Cerebellar cortex (tissue), 1 donor: ENCODE data around the gene NHEJ1.

Experiments used
- DNase-seq: peaks from one replicate; pipeline ENCODE4 v3.0.0-alpha.2; 2015; ENCODE audit warnings: low spot score

The NHEJ1 gene

GRCh38 chr2:219182331-219183150 lies 21.9 kb upstream of the NHEJ1 start:
- no peak for DNase-seq

- no peak for DNase-seq
These were observed 20.9 kb upstream of the NHEJ1 start for GRCh38 chr2:219181531-219181930.

DNA sequence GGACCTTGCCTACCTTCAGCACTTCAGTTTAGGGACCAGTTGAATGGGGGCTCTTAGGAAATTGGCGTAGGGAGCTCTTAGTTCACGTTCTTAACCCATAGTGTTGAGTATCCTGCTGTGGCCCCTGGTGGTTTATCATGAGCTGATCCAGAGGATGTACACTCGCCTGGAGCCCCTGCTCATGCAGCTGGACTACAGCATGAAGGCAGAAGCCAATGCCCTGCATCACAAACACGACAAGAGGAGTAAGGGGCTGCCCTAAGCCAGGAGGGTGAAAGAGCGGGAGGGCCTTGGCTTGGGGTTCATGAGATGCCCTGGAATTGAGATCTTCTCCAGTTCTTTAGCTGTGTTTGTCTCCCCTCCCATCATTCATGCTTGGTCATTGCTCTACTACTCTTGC lies 20.3 kb upstream of the NHEJ1 start:
- no peak for DNase-seq

- no peak for DNase-seq
These were observed 19.2 kb upstream of the NHEJ1 start for GRCh38 chr2:219179601-219180465.

DNA sequence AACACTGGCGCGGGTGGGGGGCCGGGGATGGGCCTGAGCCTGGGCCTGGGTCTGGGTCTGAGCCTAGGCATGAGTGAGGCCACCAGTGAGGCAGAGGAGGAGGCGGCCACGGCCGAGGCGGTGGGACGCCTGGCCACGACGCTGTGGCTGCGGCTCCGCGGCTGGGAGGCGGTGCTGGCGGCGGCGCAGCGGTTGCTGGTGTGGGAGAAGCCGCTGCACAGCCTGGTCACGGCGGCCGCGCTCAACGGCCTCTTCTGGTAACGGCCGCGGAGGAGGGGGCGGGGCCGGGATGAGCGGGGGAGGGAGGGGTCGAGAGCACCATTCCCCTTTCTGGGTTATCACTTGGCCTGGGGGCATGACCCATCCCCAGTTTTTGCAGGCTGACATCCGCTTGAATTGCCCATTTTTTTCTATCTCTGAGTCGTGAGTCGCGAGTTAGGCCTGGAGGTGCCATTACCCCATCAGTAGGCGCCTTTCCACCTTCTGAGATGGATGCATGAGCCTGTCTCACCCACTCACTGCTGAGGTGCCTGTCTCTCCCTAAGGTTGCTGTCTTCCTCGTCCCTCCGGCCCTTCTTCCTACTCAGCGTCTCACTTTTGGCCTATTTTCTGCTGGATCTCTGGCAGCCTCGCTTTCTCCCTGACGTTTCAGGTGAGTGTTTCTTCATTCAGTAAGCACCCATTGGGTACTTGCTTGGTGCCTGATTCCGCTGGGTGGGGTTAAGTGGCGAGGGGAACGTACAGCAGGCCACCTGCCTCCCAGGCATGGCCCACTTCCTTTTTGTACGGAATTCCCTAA lies 18.0 kb upstream of the NHEJ1 start:
- peak; percentile 20 for DNase-seq

DNA sequence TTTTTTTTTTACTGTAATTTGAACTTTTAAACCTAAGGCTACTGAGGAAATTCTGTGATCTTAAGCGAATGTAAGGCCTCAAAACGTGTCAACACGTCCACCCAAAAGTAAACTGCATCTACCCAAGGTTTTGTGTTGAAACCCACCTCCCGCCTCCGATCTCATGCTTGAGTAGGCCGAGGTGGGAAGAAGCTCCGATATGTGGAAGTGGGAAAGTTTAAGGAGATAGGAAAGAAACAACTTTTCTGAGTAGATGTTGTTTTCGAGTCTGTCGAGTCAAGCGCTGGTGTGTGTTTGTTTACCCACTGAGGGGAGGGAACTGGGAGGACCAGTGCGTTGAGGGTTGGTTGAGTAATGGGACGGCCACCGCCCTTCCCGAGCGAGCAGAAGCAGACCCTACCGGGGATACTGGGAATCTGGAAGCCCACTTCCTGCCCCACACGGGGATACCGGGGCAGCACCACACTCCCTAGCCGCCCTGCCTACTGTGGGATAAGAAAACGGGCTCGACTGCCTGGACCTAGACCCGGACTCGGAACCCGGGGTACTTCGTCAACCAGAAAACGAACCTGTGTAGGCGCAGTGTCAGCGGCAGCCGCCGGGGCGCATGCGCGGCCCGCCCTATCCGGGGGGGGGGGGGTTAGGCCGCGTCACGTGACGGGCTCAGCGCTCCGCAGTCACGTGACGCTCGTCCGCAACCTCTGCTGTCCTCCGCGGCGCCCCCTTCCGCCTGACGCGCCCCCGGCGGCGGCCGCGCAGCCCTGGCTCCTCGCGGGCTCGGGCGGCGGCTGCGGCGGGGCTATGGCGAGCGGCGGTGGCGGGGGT lies 17.1 kb upstream of the NHEJ1 start, which contains the start of gene RETREG2:
Gene RETREG2, plus strand, starts transcription at position 724 of the 825 bp plus-strand sequence. Its CDS starts 78 bp downstream, at position 802.
- peak; percentile 84 for DNase-seq

DNA sequence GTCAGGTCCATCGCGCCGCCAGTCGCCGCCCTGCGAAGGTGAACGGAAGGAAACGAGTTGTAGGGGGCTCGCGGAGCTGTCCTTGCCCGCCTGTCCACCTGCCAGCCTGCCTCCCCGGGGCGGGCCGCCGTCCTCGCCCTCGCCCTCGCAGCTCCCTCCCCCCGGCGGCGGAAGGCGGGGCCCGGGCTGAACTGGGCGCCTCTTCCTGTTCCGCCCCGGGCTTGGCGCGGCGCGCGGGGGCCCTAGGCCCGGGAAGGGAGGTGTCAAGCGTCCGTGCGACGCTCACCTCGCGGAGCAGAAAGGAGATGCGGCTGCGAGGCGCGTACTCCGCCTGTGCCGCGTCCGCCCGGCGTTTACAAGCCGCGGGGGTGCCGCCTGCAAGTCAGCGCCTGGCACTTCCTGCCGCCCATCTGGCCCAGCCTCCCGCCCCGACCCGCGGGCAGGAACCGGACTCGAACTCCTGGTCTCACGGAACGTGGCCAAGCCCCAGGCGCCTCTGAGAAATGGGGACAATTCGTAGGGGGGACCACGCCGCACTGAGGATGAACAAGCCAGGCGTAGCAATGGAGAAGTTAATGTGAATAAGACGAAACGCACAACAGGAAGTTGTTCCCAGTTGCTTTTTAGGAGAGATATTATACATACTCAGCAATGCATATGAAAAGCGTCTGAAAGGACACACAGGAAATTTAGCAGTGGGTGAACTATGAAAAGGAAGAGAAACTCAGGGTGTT lies 16.4 kb upstream of the NHEJ1 start, which contains the start of gene CNPPD1:
Gene CNPPD1, minus strand, starts transcription at position 108 of the 734 bp plus-strand sequence. Its CDS starts 97 bp downstream, at position 11.
- DNase-seq, result peak; percentile 82

DNA sequence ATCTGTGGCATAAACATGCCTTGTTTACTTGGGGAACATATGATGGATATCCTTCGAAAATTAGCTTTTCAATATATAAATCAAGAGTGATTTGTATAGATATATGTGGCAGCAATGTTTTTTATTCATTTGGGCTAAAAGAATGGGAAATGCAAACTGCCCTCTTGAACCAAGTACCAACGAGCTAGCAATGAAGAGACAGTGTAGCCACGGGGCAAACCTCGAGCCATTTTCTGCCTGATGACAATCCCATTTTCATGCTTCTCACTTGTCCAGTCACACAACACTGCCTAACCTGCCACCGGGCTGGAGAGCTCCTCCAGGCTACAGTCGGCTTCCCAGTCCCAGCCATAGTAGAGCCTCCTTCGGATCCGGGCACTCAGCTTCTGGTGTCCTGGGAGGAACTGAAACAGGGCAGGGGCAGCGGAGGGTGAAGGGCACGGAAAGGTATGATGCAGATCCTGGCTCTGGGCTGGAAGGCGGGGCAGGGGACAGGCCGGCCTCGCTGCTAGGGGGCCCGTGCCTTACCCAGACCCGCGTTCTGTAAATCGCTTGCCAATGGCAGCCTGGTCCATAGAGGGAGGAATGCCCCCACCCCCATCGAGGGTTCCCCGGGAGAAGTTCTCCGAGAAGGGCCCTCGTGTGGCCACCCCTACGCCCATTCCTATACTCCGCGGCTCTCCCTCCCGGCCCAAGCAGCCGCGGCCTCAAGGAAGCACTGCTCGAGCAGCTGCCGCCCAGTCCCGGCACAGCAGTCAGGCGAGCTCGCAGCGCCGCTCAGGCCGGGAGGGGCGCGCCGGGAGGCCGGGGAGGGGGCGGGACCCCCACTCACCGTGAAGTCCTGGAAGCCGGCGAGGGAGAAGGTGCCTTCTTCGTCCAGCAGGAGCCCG lies 15.6 kb upstream of the NHEJ1 start:
- peak; percentile 59 for DNase-seq

DNA sequence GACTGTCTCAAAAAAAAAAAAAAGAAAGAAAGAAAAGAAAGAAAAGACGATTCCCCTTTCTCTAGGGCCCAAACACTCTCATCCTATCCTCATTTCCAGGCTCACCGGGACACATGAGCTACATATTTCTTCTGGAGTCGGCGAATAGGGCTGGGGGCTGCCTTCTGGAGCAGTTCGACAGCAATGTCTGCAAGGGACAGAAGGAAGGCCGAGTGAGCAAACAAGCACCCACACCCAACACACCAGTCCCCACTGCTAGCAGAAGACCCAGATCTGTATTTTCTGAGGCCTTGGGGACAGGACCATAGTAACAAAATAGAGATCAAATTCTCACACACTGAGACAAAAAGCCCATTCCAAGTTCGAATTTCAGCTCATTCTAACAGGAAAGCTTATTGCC lies 14.9 kb upstream of the NHEJ1 start:
- no peak for DNase-seq

GRCh38 chr2:219174801-219175200 lies 14.2 kb upstream of the NHEJ1 start:
- DNase-seq, result no peak

DNA sequence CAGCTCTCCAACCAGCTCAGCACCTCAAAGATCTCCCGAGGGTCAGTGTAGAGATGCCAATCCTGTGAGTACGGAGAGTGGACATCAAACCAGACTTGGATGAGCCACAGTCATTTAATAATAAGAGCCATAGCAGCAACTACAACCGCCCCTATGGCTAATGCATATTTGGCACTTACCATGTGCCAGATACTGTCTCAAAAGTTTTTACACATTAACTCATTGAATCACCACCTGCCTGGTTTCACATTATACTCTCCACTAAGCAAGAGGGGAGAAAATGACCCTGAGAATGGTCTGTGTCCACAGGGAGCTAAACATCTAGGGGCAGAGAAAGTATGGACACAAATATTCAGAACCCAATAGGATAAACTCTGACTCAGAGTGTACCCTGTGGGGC lies 13.5 kb upstream of the NHEJ1 start:
- DNase-seq, result no peak

DNA sequence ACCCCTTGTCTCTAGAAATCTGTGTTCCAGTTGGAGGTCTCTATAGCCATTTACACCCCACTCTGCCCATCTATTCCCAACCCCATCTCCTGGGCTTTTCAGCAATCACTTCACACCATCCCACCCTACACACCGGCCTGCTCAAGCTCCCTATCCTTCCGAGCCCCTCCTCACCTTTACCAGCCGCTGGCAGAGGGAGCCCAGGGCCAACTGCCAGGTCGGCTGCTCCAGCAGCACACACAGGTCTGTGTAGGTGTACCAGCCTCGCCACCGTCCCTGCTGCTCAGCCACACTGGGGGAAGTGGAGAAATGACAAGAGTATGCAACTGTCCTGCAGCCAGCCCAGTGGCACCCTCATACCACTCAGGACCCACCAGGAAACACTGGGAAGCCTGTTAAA lies 12.6 kb upstream of the NHEJ1 start:
- DNase-seq, result no peak

DNA sequence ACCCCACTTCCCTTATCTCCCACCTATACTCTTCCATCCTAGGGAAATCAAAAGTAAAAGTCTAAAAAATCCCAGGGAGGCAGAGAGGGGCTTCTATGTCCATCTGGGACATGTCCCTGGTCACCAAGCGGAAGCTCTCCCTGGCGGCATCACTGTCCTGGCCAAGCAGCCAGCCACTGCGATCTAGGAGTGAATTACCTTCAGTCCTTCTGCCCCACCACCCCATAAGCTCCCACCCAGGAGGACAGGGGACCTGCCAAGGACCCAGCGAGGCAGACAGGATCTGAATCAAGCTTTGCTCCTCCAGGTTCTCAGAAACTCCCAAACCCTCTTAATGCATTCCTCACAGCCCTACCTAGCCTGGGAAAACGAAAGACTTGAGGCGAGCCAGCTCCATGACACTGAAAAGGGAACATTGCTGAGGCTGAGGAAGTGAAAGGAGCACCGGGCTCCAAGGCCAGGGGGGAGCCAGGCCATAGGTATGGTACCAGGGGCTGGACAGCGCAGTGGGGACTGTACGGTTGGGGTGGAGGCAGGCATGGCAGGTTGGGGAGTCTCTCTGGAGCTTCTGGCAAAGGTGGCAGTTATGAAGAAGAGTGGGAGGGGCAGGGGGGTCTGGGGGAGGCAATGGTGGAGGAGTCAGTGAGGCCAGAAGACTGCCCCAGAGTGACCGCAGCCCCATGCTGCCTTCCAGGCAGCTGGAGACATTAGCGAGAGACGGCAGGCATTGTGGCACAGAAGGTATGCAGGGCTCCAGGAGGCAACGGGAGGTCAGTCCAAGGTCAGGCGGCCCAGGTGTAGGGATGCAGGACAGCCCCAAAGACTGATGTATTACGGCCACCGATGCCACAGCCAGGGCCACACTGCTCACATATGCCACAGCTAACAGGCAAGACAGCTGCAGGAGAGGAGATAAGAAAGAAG lies 11.9 kb upstream of the NHEJ1 start:
- DNase-seq, result no peak

DNA sequence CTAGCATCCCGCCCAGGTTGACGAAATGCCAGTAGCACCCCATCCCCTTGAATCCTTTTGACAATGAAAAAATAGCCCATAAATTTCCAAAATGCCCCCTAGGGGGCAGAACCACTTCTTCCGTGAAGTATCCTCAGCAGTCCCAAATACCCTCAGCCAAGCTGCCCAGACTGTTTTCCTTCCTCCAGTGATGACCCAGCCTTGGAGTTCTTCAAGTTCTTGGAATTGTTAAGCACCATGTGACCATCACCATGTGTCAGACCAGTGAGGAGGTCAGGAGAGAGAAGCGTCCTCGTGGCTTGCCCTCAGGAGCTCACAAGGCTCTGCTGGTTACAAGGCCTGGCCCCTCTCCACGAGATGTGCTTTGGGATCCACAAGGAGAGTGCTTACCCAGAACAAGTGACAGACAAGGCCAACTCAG lies 10.6 kb upstream of the NHEJ1 start:
- peak; percentile 74 for DNase-seq

DNA sequence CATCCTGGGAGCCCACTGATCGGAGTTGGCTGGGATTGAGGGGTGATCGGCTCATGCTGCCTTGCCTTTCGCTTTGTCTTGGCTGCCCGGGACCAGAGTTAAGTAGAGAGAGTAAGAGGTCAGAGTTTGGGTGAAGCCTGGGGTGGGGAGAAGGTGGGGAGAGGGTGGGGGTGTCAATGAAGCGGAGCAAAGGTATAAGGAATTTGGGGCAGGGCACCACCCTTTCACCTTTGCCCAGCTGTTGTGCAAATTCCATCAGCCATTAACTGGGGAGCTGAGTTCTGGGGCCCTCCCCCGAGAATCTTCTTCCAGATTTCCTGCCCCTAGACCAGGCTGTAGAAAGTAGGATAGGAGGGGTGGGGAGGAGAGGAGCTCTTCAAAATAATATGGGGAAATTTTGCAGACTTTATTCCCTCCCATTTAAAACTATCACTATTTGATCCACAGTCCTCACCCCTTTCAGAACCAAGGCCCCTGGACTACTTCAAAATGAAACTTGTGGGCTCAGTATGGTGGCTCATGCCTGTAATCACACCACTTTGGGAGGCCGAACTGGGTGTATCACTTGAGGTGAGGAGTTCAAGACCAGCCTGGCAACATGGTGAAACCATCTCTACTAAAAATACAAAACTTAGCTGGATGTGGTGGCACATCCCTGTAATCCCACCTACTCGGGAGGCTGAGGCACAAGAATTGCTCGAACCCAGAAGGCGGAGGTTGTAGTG lies 9.5 kb upstream of the NHEJ1 start, which contains the start of gene SLC23A3:
Gene SLC23A3, minus strand, starts transcription at position 100 of the 725 bp plus-strand sequence. Its CDS starts 45 bp downstream, at position 55.
- no peak for DNase-seq

DNA sequence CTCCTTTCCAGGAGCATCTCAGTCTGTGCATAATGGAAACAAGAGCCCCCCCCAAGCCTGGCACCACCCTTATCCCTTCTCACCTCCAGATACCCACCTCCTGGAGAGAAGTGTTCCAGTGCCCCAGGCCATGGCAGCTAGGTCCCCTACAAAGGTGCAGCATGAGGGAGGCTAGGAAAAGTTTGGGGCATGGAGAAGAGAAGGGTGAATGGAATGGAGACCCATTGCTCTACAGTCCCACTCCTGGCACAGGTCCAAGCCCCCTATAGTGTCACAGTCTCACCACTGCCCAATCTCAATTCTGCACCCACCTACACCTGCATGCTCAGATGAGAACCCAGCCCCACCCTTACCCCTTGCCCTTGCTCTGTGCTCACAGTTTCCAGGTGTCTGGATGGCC lies 8.3 kb upstream of the NHEJ1 start:
- DNase-seq, result no peak

- no peak for DNase-seq
These were observed 7.9 kb upstream of the NHEJ1 start for GRCh38 chr2:219168526-219168925.
